Activated CD8-positive, alpha-beta memory T cell treated with anti-CD3 and anti-CD28 coated beads for 24 hours (primary cell): ENCODE measurements around the gene ANXA2.
"Not testable (repeated sequence)": the region's sequence is repeated elsewhere in the genome, so short reads cannot be mapped to it uniquely, and the experiment has no call there.

Experiments
- DNase-seq: peaks from one replicate; pipeline ENCODE4 v3.0.0-alpha.2; 2020

The ANXA2 gene

GRCh38 chr15:60397772-60398445 is at the start of gene ANXA2:
ANXA2 (minus strand) TSS chr15:60397986; CDS start chr15:60386075, 11,911 bp downstream.
- DNase-seq: peak; percentile 89

- no peak for DNase-seq
These were observed 46.6 kb upstream of the ANXA2 start for GRCh38 chr15:60444289-60444912.

DNA sequence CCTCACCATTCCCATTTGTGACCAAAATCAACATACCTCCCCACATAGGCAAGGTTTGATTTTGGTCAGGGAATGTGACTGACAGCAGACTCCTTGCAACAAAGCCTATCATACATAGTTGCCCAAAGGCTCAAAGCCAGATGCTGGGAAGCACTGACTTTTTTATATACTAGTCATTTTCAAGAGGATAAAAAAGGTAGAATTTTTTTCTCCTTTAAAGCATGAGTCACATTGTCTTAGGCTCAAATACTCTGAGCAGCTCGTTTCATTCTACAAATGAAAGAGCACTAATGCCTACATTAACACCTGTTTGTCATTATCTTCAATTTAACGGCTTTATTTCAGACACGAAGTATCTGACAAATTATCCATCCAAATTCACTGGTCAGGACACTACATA is 45.0 kb upstream of the ANXA2 start:
- DNase-seq: no peak

- no peak for DNase-seq
These were observed 44.4 kb upstream of the ANXA2 start for GRCh38 chr15:60442031-60442650.

- DNase-seq: no peak
These were observed 43.5 kb upstream of the ANXA2 start for GRCh38 chr15:60441331-60441730.

- no peak for DNase-seq
These were observed 40.9 kb upstream of the ANXA2 start for GRCh38 chr15:60438646-60439045.

DNA sequence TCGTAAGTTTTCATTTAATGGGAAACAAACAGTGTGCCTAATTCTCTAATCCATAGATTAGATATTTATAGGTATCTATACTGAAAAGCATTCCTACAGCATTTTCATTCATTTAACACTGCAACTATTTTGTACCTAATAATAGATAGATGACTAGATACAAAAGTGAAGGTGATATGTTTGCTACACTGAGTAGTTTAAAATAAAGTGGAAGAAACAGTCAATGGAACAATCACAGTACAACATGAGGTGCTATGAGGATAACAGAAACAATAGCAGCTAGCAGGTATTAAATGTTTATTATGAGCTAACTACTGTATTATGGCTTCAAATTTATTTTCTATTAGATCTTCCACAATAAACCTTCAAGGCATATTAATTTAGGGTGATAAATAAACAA is 31.1 kb upstream of the ANXA2 start:
- DNase-seq: no peak

- no peak for DNase-seq
These were observed 29.2 kb upstream of the ANXA2 start for GRCh38 chr15:60426870-60427508.

- no peak for DNase-seq
These were observed 27.7 kb upstream of the ANXA2 start for GRCh38 chr15:60425461-60425860.

DNA sequence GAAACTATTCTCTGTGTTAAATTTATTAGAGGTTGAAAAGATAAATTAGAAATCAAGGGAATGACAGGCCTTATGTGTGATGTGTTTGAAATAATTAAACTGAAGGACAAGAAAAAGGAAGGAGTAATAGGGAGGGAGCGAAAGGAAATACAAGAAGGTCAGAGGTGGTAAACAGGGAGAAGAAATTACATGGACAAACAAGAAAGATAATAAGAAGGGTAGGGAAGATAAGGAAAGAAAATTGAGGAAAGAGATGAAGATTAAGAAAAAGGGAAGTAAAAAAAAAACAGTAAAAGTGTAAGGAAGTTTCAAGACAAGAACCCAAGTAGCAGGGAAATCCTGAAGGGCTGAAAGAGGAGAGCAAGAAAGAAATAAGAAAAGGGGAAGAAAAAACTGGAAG is 26.2 kb upstream of the ANXA2 start:
- no peak for DNase-seq

DNA sequence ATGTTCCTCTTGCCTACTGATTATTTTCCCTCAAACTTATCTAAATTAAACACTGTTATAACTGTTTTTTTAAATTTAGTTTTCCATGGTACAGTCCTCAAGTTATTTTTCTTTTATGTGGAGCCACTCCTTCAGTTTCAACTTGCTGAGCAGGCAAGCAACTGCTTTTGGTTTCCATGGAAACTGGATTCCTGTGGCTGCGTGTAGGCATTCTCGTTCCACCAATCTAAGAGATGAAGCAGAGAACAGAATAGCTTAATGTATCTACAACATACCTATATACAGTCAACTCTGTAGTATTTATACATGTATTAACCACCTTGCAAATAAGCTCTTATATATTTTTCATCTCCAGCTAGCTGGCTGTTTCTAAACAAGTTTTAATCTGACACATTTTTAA is 25.8 kb upstream of the ANXA2 start:
- no peak for DNase-seq

GRCh38 chr15:60421544-60421943 is 23.8 kb upstream of the ANXA2 start:
- no peak for DNase-seq

DNA sequence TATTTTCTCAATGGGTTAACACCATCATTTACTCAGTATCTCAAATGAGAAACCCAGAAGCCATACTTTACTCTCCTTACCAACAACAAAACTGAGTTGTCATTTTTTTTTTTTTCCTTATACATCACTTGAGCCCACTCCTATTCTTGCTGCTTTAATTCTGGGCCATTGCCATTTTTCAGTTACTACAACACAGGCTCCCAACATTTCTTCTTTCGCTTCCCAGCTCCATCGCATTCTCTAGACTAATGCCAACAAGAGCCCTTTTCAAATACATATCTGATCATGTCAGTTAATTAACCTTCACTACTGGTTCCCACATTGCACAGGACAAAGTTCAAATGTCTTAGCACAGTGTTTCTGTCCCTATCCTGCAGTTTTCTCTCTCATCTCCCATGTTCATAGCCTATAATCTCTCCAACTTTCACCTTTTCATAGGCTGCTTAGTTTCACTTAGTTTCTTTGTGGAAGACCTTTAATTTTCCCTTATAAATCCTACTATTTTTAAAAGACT is 22.5 kb upstream of the ANXA2 start:
- no peak for DNase-seq

DNA sequence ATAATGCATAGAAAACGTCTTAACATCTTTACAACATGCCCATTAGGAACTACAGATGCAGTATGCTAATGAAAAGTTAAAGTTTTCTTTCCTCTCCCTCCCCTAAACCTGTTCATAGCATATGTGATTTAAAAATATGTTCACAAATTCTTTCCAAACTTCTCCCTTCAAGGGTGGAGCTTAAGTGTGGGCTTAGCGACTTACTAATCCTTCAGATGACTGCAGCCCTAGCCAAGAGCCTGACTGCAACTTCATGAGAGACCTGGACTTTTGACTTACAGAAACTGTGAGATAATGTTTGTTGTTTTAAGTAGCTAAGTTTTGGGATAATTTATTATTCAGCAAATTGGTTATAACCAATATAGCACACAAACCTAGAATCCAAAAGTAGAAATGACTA is 22.0 kb upstream of the ANXA2 start:
- DNase-seq: no peak

- DNase-seq: no peak
These were observed 20.3 kb upstream of the ANXA2 start for GRCh38 chr15:60418096-60418495.

DNA sequence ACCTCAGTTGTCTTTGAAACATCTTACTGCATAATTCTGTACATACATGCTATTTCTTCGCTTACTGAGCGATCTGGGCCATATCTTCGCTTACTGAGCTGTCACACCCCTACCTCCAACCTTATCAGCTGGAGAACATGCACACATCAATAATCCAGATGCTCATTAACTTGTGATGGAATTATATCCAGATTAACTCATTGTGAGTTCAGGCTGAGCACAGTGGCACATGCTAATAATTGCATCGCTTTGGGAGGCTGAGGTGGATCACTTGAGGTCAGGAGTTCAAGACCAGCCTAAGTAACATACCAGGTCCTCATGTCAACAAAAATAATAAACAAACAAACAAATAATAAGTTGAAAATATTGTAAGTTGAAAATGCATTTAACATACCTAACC is 19.3 kb upstream of the ANXA2 start:
- no peak for DNase-seq

GRCh38 chr15:60416484-60416883 is 18.7 kb upstream of the ANXA2 start:
- no peak for DNase-seq

DNA sequence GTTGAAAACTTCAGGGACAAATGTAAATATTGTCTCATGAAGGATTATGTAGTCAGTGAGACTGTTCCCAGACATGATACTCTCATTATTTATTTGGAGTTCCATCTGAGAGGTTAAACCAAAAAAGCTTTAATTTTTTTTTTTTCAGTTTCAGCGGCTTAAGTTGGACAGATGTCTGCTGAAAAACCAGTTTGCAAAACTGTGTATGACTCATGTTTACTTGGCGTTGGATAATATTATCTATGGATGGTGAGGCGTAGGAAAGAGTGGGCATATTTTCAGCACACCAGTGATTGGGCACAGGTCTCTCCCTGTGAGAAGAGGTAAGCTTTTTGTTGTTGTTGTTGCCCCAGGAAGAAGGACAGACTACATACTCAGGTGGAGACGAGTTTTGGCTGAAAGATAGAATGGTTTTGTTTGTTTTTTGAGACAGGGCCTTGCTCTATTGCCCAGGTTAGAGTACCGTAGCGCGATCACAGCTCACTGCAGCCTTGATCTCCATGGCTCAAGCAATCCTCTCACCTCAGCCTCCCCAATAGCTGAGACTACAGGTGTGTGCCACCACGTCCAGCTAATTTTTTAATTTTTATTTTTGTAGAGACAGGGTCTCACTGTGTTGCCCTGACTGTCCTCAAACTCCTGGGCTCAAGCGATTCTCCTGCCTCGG is 16.4 kb upstream of the ANXA2 start:
- DNase-seq: no peak

DNA sequence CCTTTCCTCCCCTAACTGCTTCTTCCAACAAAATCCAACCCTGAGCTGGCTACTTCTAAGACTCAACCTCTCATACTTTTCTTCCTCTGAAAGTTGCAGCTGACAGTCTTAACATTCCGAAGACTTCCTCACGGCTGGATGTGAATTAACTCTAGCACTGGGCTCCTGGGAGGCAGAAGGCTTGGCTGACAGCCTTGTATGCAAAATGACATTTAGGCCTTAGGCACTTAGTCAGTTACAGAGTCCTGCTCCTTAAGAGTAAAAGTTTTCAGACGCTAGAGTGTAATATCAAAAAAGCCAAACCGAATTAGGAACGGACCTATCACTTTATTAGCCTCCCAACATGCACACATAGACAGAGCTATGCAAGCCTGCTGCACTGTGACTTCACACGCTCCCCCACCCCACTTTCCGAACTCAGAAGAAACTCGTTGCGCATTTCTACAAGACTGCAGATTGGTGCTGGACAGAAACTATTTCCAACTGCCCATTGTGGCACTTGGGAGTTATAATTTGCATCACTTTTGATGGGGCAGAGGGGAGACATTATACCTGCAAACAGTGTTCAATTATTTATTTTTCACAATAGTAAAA is 15.5 kb upstream of the ANXA2 start:
- no peak for DNase-seq

DNA sequence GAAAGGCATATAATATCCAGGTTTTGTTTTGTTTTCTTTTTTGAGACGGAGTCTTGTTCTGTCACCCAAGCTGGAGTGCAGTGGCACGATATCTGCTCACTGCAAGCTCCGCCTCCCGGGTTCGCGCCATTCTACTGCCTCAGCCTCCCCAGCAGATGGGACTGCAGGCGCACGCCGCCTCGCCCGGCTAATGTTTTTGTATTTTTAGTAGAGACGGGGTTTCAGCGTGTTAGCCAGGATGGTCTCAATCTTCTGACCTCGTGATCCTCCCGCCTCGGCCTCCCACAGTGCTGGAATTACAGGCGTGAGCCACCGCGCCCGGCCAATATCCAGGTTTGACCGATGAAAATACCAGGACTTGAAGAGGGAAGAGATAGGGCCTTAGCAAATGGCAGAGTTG is 15.0 kb upstream of the ANXA2 start:
- not testable (repeated sequence) for DNase-seq

DNA sequence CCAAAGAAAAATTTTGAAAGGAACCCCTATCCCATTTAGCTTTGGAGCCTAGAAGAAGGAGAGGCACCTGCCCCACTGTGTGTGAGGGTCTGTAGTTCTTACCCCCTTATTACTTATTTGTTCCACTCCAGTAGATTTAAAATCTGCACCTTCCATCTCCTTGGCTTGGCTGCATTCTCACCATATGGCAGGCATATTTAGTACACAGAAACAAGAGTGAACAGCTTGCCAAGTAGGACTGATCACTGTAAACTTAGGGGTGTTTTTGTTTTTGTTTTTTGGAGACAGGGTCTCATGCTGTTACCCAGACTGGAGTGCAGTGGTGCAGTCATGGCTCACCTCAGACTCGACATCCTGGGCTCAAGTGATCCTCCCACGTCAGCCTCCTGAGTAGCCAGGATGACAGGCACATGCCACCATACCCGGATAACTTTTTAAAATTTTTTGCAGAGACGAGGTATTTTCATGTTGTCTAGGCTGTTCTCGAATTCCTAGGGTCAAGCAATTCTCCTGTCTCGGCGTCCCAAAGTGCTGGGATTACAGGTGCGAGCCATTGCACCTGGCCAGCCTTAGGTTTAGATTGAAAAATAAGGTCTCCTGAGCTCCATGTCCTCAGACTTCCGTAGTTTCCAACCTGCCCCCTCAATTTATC is 14.1 kb upstream of the ANXA2 start:
- DNase-seq: no peak

- DNase-seq: not testable (repeated sequence)
These were observed 12.6 kb upstream of the ANXA2 start for GRCh38 chr15:60410350-60410749.
